ENCODE data around the gene FBXW7. TPM values are rescaled to one million over a fixed set of nuclear protein-coding genes. Genes with fewer than 3 reads are reported as not detected.

Gene FBXW7
- total RNA-seq, 1 donor from 2014 or later, result 21.0 TPM

DNA sequence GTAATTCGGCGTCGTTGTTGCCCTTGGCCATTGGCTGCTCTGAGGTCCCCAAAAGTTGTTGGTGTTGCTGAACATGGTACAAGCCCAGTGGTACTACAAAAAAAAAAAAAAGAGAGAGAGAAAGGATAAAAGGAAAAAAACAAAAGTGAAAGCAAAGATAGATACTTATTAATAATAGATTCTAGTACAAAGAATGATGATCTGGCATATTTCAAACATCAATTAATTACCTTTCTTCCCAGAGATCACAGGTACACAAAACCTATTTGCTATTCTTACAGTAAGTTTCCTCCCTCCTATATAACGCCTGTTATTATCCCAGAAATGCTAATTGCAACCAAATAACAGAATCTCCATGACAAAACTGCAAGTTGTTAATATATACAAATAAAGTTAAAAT, 188.9 kb downstream of the FBXW7 start:
- peaks cover 9% of the 10 kb centered on the region for H3K36me3 Mint-ChIP-seq (ENCODE audit: unreplicated experiment)
- H3K4me1 Mint-ChIP-seq (ENCODE audit: unreplicated experiment), result peaks cover 5% of the 10 kb centered on the region
- H3K9me3 Mint-ChIP-seq (ENCODE audit: unreplicated experiment), result no peaks in the 10 kb centered on the region
- H3K27ac Mint-ChIP-seq (ENCODE audit: unreplicated experiment), result no peak overlapping the region
- TF ChIP-seq CTCF (IDR thresholded peaks at IDR 0.05), result no peak
- no peaks in the 10 kb centered on the region for H3K27me3 Mint-ChIP-seq (ENCODE audit: unreplicated experiment)
- no peak for DNase-seq (ENCODE audit: extremely low spot score, unreplicated experiment)
- H3K4me3 Mint-ChIP-seq (ENCODE audit: unreplicated experiment), result no peak overlapping the region

DNA sequence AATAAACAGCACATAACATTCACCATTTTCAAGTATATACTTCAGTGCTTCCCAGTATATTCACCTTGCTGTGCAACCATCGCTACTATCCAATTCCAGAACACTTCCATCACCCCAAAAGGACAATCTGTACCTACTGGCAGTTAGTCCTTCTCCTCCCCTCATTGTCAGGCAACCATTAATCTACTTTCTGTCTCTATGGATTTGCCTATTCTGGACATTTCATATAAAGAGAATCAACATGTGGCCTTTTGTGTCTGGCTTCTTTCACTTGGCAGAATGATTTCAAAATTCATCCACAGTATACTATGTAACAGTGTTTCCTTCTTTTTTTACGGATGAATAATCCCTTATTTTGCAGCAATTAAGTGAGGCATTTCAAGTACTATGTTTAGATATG, 189.4 kb downstream of the FBXW7 start:
- no peaks in the 10 kb centered on the region for H3K9me3 Mint-ChIP-seq (ENCODE audit: unreplicated experiment)
- no peak for DNase-seq (ENCODE audit: extremely low spot score, unreplicated experiment)
- peaks cover 4% of the 10 kb centered on the region for H3K4me1 Mint-ChIP-seq (ENCODE audit: unreplicated experiment)
- TF ChIP-seq CTCF (IDR thresholded peaks at IDR 0.05), result no peak
- no peak overlapping the region for H3K27ac Mint-ChIP-seq (ENCODE audit: unreplicated experiment)
- peaks cover 11% of the 10 kb centered on the region for H3K36me3 Mint-ChIP-seq (ENCODE audit: unreplicated experiment)
- no peaks in the 10 kb centered on the region for H3K27me3 Mint-ChIP-seq (ENCODE audit: unreplicated experiment)
- H3K4me3 Mint-ChIP-seq (ENCODE audit: unreplicated experiment), result no peak overlapping the region

GRCh38 chr4:152344001-152344400, 191.9 kb downstream of the FBXW7 start:
- Mint-ChIP-seq H3K36me3 (ENCODE audit: unreplicated experiment) (peaks cover 15% of the 10 kb centered on the region), H3K4me3 (ENCODE audit: unreplicated experiment) (no peak overlapping the region), H3K4me1 (ENCODE audit: unreplicated experiment) (peaks cover 2% of the 10 kb centered on the region), H3K27me3 (ENCODE audit: unreplicated experiment) (no peaks in the 10 kb centered on the region), H3K9me3 (ENCODE audit: unreplicated experiment) (no peaks in the 10 kb centered on the region), H3K27ac (ENCODE audit: unreplicated experiment) (no peak overlapping the region)
- no peak for TF ChIP-seq CTCF (IDR thresholded peaks at IDR 0.05)
- DNase-seq (ENCODE audit: extremely low spot score, unreplicated experiment), result no peak

DNA sequence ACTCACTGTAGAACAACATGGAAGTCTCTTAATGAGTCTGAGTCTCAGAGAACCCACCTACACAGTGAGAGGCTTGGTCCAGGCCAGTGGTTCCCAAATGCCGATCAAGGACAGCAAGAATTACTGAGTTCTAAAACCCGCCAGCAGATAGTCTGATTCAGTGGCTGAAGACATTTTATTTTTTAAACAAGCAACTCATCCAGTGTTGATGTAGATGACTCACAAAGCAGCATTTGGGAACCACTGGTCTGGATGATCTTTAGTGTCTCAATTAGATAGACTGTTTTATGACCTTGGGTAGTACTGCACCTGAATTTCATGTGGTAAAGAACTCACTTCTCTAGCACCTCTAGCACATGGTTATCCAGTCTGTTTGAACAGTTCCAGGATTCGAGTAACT, 193.6 kb downstream of the FBXW7 start:
- no peak overlapping the region for H3K27ac Mint-ChIP-seq (ENCODE audit: unreplicated experiment)
- no peaks in the 10 kb centered on the region for H3K27me3 Mint-ChIP-seq (ENCODE audit: unreplicated experiment)
- peaks cover 15% of the 10 kb centered on the region for H3K36me3 Mint-ChIP-seq (ENCODE audit: unreplicated experiment)
- no peak for TF ChIP-seq CTCF (IDR thresholded peaks at IDR 0.05)
- H3K4me1 Mint-ChIP-seq (ENCODE audit: unreplicated experiment), result peaks cover 2% of the 10 kb centered on the region
- no peak overlapping the region for H3K4me3 Mint-ChIP-seq (ENCODE audit: unreplicated experiment)
- no peak for DNase-seq (ENCODE audit: extremely low spot score, unreplicated experiment)
- H3K9me3 Mint-ChIP-seq (ENCODE audit: unreplicated experiment), result no peaks in the 10 kb centered on the region

GRCh38 chr4:152340818-152341217, 195.1 kb downstream of the FBXW7 start:
- Mint-ChIP-seq H3K4me1 (ENCODE audit: unreplicated experiment) (peaks cover 2% of the 10 kb centered on the region), H3K4me3 (ENCODE audit: unreplicated experiment) (no peak overlapping the region), H3K27me3 (ENCODE audit: unreplicated experiment) (no peaks in the 10 kb centered on the region), H3K9me3 (ENCODE audit: unreplicated experiment) (no peaks in the 10 kb centered on the region), H3K27ac (ENCODE audit: unreplicated experiment) (no peak overlapping the region), H3K36me3 (ENCODE audit: unreplicated experiment) (peaks cover 9% of the 10 kb centered on the region)
- DNase-seq (ENCODE audit: extremely low spot score, unreplicated experiment), result no peak
- no peak for TF ChIP-seq CTCF (IDR thresholded peaks at IDR 0.05)

All from osteocyte (in vitro differentiated cells).